SIG-M5 treated with dmso at 0.1 percent for 504 hours (cell line): Measurements from ENCODE around the gene TENM4.

Experiments used
- DNase-seq: peaks from one replicate; lab custom pipeline; 2025; ENCODE audit not compliant: unreplicated experiment; lab: John Stamatoyannopoulos, UW

Gene TENM4

GRCh38 chr11:78696177-78696576 is 744.7 kb downstream of the TENM4 start:
- no peak for DNase-seq

- no peak for DNase-seq
Measured at GRCh38 chr11:78694152-78694551, 746.7 kb downstream of the TENM4 start.

- no peak for DNase-seq
Measured at GRCh38 chr11:78691215-78691614, 749.6 kb downstream of the TENM4 start.

- no peak for DNase-seq
Measured at GRCh38 chr11:78690352-78690987, 750.4 kb downstream of the TENM4 start.

- no peak for DNase-seq
Measured at GRCh38 chr11:78689585-78690153, 751.2 kb downstream of the TENM4 start.

GRCh38 chr11:78689101-78689500 is 751.7 kb downstream of the TENM4 start:
- no peak for DNase-seq

- DNase-seq: no peak
Measured at GRCh38 chr11:78688460-78688859, 752.4 kb downstream of the TENM4 start.

- DNase-seq: no peak
Measured at GRCh38 chr11:78685156-78685555, 755.7 kb downstream of the TENM4 start.

- DNase-seq: no peak
Measured at GRCh38 chr11:78684377-78684776, 756.5 kb downstream of the TENM4 start.

- no peak for DNase-seq
Measured at GRCh38 chr11:78683774-78684173, 757.1 kb downstream of the TENM4 start.

GRCh38 chr11:78676026-78676557 is 764.7 kb downstream of the TENM4 start:
- DNase-seq: no peak

GRCh38 chr11:78672850-78673620 is 767.8 kb downstream of the TENM4 start:
- no peak for DNase-seq

GRCh38 chr11:78669249-78669648 is 771.6 kb downstream of the TENM4 start:
- DNase-seq: no peak

GRCh38 chr11:78667461-78667860 is 773.4 kb downstream of the TENM4 start:
- no peak for DNase-seq

- no peak for DNase-seq
Measured at GRCh38 chr11:78666675-78667160, 774.1 kb downstream of the TENM4 start.

- DNase-seq: no peak
Measured at GRCh38 chr11:78664636-78665035, 776.2 kb downstream of the TENM4 start.

GRCh38 chr11:78662811-78663210 is 778.0 kb downstream of the TENM4 start:
- no peak for DNase-seq

GRCh38 chr11:78660471-78660870 is 780.4 kb downstream of the TENM4 start:
- DNase-seq: no peak

- DNase-seq: no peak
Measured at GRCh38 chr11:78659326-78660270, 781.2 kb downstream of the TENM4 start.

GRCh38 chr11:78657968-78658839 is 782.6 kb downstream of the TENM4 start:
- DNase-seq: no peak
